HG03064 (cell line): ENCODE data around the gene SSNA1.
A peak's percentile ranks its signal among the peaks of the same experiment; 100 is the strongest.

Source experiments
- ATAC-seq: cut with Tn5 transposase; IDR thresholded peaks from one replicate; pipeline ENCODE4 v1.9.1; 2021; ENCODE audit warnings: low read depth; ENCODE audit not compliant: unreplicated experiment

SSNA1 gene

GRCh38 chr9:137198051-137198901, 9.8 kb downstream of the SSNA1 start:
- ATAC-seq, result no peak

GRCh38 chr9:137198902-137199283, 10.4 kb downstream of the SSNA1 start:
- ATAC-seq, result no peak

DNA sequence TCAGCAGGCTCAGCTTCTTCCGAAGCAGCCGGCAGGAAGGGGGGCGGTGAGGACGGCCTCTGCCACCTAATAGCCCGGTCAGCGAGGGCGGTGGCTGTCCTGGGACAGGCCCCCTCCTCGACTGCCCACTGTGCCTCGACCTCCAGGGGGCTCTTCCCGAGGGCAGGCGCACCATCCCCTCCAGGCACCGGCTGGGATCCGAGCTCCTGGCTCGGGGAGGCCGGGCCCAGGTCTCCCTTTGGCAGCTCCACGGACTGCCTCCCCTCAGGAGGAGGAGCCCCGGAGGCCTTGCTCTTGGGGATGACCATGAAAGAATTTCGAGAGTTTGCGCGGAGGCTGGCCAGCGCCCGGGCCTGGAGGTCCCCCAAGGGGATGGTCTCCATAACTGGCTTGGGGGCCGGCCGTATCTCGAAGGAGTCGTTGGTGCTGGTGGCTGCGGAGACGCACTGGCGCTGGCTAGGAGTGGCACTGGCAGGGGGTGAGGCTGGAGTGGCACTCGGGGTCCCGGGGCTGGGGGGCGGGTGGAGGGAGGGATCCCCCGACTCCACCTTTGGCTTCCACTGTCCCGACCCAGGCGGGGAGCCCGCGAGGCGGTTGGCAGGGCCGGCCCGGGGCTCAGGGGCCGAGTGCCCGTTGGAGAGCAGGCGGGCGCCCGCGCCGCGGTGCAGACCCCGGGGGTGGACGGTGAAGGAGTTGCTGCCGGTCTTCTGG, 11.1 kb downstream of the SSNA1 start:
- ATAC-seq, result no peak

DNA sequence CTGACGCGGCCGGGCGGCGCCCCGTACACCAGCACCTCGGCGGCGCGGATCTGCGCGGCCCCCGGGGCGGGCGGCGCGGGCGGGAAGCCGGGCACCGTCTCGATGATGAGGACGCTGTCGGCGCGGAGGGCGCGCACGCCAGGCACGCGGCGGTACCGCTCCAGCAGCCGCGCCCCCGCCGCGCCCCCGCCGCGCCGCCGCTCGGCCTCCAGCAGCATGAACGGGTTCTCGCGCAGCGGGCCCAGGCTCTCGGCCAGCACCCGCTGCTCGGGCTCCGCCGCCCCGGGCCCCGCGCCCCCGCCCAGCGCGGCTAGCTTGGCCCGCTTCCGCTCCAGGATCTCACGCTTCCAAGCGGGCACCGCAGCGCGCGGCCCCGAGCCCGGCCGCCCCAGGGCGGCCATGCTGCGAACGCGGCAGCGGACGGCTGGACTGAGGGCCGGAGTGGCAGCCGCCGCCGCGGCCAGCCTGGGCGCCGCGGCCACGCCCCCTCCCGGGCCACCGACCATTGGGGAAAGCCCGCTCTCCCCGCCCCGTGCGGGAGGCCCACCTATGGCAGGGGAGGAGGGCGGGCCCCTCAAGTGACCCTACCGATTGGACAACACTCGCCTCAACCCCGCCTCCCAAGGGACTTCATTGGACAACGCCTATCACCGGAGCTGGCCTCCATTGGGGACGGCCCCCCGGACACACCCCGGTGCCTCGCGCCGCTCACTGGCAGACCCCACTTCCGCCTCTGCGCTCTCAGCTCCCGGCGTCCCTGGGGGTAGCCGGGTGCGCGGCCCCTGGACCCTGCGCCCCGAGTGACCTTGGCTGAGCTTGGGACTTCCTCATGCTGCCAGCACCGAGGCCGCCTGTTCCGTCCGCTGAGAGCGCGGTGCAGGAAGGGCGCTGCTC, 12.1 kb downstream of the SSNA1 start, which contains the start of gene TPRN:
Gene TPRN (minus strand): TSS at position 431 of the 894 bp plus-strand sequence. CDS start 30 bp downstream, at position 401.
- peak; percentile 84 for ATAC-seq

DNA sequence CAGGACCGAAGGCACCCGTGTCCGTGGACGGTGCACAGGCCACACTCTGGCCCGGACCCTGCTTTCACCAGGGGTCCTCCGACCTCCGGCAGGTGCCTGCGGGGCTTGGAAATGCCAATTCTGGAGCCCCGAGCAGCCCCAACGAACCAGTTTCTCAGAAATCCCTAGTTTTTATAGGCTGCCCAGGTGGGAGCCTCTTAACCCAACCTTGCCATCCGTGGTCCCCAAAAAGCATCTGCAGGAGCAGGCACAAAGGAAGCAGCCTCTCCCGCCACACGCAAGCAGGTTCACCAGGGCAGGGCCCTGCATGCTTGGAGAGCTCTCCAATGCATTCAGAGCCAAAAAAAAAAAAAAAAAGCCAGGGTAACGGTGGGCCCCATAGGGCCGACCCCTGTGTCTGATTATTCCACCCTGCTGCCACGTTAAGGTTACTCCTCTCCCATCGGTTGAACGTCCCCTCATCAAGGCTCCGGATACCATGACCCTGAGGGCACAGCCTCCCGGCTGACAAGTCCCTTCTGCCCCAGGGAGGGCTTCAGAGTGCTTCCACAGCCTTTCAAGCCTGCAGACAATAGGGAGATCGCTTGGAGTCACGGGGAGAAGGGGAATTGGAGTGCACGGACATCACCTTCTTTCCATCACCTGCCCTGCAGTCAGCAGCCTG, 12.9 kb downstream of the SSNA1 start:
- ATAC-seq, result no peak

- no peak for ATAC-seq
Measured at GRCh38 chr9:137202966-137203365, 14.5 kb downstream of the SSNA1 start.

DNA sequence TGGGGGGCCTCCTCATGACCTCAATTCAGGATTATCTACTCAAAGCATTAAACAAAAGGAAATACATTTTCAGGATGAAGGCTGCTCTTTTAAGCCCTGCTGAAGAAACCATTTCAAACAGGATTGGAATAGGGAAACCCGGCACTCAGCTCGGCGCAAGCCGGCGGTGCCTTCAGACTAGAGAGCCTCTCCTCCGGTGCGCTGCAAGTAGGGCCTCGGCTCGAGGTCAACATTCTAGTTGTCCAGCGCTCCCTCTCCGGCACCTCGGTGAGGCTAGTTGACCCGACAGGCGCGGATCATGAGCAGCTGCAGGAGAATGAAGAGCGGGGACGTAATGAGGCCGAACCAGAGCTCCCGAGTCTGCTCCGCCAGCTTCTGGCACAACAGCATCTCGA, 16.3 kb downstream of the SSNA1 start:
- ATAC-seq, result no peak

DNA sequence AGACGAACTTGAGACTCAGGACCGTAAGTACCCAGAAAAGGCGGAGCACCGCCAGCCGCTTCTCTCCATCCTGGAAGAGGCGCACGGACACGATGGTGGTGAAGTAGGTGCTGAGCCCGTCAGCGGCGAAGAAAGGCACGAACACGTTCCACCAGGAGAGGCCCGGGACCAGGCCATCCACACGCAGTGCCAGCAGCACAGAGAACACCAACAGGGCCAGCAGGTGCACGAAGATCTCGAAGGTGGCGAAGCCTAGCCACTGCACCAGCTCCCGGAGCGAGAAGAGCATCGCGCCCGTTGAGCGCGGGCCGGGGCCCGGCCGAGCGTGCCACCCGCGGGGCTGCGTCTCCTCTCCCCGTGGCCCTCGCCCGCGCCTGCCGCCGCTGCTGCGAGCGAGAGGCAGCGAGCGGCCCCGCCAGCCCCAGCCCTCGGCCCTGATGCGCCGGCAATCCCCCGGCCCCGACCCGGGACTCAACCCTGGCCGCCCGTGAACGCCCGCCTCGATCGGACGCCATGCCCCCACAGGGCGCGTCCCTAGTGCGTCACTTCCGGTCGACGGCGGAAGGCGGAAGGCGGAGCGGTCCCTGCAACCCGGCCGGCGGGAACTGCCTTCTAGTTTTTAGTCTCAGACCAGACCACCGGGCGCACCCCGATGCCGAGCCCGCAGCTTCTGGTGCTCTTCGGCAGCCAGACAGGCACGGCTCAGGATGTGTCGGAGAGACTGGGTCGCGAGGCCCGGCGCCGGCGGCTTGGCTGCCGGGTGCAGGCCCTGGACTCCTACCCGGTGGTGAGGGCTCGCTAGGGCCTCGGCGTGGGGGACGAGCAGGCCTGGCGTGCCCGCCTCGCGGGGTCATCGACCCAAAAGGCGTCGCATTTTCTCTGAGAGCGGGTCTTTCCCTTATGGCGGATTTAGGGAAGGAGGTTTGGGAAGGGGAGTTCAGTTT, 16.9 kb downstream of the SSNA1 start, which contains the start of the genes NDOR1 and TMEM203:
Gene NDOR1 (plus strand): TSS at position 575 of the 944 bp plus-strand sequence. CDS start 78 bp downstream, at position 653.
Gene TMEM203 (minus strand): TSS at position 523 of the 944 bp plus-strand sequence. CDS start 234 bp downstream, at position 289.
- ATAC-seq, result no peak

DNA sequence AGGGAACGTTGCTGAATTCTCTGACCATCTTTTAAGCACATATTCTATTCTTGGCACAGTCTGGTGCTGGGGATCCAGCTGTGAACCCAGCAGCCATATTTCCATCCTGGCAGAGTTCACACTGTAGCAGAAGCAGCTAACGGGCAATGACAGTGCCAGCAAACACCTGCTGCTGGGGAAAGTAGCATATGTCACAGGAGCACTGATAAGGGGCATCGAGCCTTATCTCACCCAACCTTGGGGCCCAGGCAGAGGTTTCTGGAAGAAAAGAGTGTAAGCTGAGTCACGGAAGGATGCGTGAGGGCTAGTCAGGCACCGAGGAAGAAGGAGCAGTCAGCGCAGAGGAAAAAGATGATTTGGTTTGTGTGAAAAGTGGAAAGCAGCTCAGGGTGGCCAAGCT, 18.1 kb downstream of the SSNA1 start:
- ATAC-seq, result no peak

DNA sequence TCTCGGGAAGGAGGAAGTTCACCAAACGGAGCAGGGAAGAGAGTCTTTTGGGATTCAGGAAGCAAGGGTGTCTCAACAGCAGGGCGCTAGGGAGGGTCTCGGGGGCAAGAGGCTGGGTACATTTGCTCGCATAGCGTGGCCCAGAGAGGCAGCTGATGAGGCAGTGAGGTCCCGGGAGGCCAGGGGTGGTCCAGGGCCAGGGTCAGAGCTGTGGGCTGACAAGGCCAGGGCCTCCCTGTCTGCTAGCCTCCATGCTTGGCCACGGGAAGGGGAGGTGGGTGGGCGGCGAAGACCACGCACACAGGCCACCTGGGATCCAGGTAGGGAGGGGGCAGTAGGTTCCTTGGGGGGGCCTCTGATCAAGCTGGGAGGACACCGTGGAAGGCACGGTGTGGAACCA, 23.1 kb downstream of the SSNA1 start:
- ATAC-seq, result no peak

- ATAC-seq, result no peak
Measured at GRCh38 chr9:137212520-137212919, 24.0 kb downstream of the SSNA1 start.

GRCh38 chr9:137213160-137214060, 24.9 kb downstream of the SSNA1 start:
- ATAC-seq, result no peak

DNA sequence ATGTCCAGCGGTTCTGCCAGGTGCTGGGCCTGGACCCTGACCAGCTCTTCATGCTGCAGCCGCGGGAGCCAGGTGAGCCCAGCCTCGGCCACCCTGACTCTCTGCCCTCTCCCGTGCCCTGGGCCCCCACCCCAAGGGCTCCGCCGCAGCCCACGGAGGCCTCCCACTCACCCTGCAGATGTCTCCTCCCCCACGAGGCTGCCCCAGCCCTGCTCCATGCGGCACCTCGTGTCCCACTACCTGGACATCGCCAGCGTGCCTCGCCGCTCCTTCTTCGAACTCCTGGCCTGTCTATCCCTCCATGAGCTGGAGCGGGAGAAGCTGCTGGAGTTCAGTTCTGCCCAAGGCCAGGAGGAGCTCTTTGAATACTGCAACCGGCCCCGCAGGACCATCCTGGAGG, 26.1 kb downstream of the SSNA1 start:
- no peak for ATAC-seq

- ATAC-seq, result no peak
Measured at GRCh38 chr9:137215196-137215986, 26.9 kb downstream of the SSNA1 start.

- no peak for ATAC-seq
Measured at GRCh38 chr9:137216188-137216965, 27.9 kb downstream of the SSNA1 start.
